Activated B cell treated with CpG ODN at 0.5 μM for 24 hours (primary cell): ENCODE results near the gene OR6Q1. TPM values are rescaled to one million over a fixed set of nuclear protein-coding genes. Genes with fewer than 3 reads are reported as not detected.

Experiments
- ATAC-seq: fragments of 200-7000 bp; cut with Tn5 transposase; one replicate; pipeline ENCODE4 v1.10.0; 2021; ENCODE audit warnings: low read depth, mild to moderate bottlenecking, moderate library complexity
- CTCF ChIA-PET: fragments of 350-600 bp; sonication (Branson Sonifier 250); formaldehyde crosslinking; loops from one replicate; lab custom pipeline; 2021; ENCODE audit warnings: antibody characterized with exemption; lab: Charles Lee
- POLR2A ChIA-PET: fragments of 350-600 bp; sonication (Branson Sonifier 250); formaldehyde crosslinking; loops from one replicate; lab custom pipeline; 2021; ENCODE audit warnings: antibody characterized with exemption; lab: Charles Lee
- DNase-seq: peaks from one replicate; pipeline ENCODE4 v3.0.0; 2022
- H3K27ac Mint-ChIP-seq: one replicate; pipeline ENCODE4 v1.8.0; 2020; ENCODE audit warnings: mixed read lengths
- H3K27me3 Mint-ChIP-seq: one replicate; pipeline ENCODE4 v1.8.0; 2021; ENCODE audit warnings: mixed read lengths
- H3K36me3 Mint-ChIP-seq: one replicate; pipeline ENCODE4 v1.8.0; 2021; ENCODE audit warnings: low read depth, mixed read lengths
- H3K4me1 Mint-ChIP-seq: one replicate; pipeline ENCODE4 v1.8.0; 2021; ENCODE audit warnings: mixed read lengths
- H3K4me3 Mint-ChIP-seq: one replicate; pipeline ENCODE4 v1.8.0; 2020; ENCODE audit warnings: mild to moderate bottlenecking, mixed read lengths
- H3K9me3 Mint-ChIP-seq: one replicate; pipeline ENCODE4 v1.8.0; 2020; ENCODE audit warnings: mixed read lengths
- CTCF ChIP-seq: fragments of 200-600 bp; IDR thresholded peaks from one replicate; pipeline ENCODE4 v1.8.0; 2022; ENCODE audit warnings: antibody characterized with exemption, mild to moderate bottlenecking
- intact Hi-C: fragments of 100-400 bp; cut with micrococcal nuclease; formaldehyde crosslinking; loops from one replicate; pipeline ENCODE4 v1.15.1; 2024
- total RNA-seq: library from RNA; stranded (reverse); gene quantifications from 2 replicates; pipeline ENCODE4 v1.2.3, GENCODE V29; 2022

Gene OR6Q1
- total RNA-seq, 1 donor from 2014 or later, result not detected

GRCh38 chr11:58055806-58056401 is 25.2 kb downstream of the OR6Q1 start:
- intact Hi-C loops, result no loop called here
- CTCF ChIA-PET, result no interaction called here
- TF ChIP-seq CTCF, result no peak
- ATAC-seq, result no peak
- DNase-seq, result no peak
- Mint-ChIP-seq H3K4me1 (no peaks in the 10 kb centered on the region), H3K36me3 (no peaks in the 10 kb centered on the region), H3K27ac (no peak overlapping the region), H3K9me3 (no peaks in the 10 kb centered on the region), H3K27me3 (peaks cover 9% of the 10 kb centered on the region), H3K4me3 (no peak overlapping the region)
- POLR2A ChIA-PET, result no interaction called here

GRCh38 chr11:58057481-58057880 is 26.7 kb downstream of the OR6Q1 start:
- H3K27ac Mint-ChIP-seq, result no peak overlapping the region
- intact Hi-C loops, result no loop called here
- H3K9me3 Mint-ChIP-seq, result no peaks in the 10 kb centered on the region
- no peak for DNase-seq
- no peak overlapping the region for H3K4me3 Mint-ChIP-seq
- peaks cover 9% of the 10 kb centered on the region for H3K27me3 Mint-ChIP-seq
- CTCF ChIA-PET, result no interaction called here
- no peak for ATAC-seq
- POLR2A ChIA-PET, result no interaction called here
- no peaks in the 10 kb centered on the region for H3K36me3 Mint-ChIP-seq
- TF ChIP-seq CTCF, result no peak
- H3K4me1 Mint-ChIP-seq, result no peaks in the 10 kb centered on the region

DNA sequence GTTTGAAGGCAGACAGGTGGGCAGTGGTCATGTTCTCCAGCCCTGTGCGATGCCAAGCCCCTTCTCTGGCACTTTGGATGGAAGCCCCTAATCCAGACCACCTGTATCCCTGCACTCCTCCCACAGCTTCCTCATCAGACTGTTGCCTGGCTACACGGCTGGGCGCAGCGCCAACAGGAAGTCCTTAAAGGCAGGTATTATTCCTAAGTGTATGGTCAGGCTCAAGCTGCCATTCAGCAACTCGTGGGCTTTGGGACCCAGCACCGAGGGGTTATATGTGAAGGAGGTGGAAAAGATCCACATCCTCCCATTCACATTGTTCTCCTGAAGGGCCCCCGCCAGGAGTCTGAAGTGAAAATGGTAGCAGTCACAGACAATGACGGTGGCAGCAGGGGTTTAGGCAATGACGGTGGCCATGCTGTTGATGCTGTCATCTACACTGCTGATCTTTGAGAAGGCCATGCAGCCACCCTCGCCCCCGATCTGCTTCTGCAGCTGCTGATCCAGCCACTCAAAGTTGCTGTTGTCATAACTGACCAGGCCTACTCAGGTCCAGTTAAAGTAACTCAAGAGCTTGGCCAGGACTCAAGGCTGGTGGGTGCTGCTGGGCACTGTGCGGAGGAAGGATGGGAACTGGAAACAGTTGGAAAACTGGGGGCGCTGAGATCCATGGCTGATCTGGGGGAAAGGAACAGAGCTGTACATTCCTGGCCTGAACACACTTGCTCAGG is 27.7 kb downstream of the OR6Q1 start:
- no peaks in the 10 kb centered on the region for H3K4me1 Mint-ChIP-seq
- ChIA-PET POLR2A (no interaction called here), CTCF (no interaction called here)
- no peak for ATAC-seq
- intact Hi-C loops, result no loop called here
- TF ChIP-seq CTCF, result no peak
- no peaks in the 10 kb centered on the region for H3K9me3 Mint-ChIP-seq
- DNase-seq, result no peak
- H3K4me3 Mint-ChIP-seq, result no peak overlapping the region
- H3K36me3 Mint-ChIP-seq, result no peaks in the 10 kb centered on the region
- H3K27me3 Mint-ChIP-seq, result peaks cover 9% of the 10 kb centered on the region
- H3K27ac Mint-ChIP-seq, result no peak overlapping the region

GRCh38 chr11:58059007-58059350 is 28.2 kb downstream of the OR6Q1 start:
- H3K36me3 Mint-ChIP-seq, result no peaks in the 10 kb centered on the region
- no peak for ATAC-seq
- H3K4me3 Mint-ChIP-seq, result no peak overlapping the region
- no peak for DNase-seq
- peaks cover 11% of the 10 kb centered on the region for H3K27me3 Mint-ChIP-seq
- CTCF ChIA-PET, result no interaction called here
- no peaks in the 10 kb centered on the region for H3K9me3 Mint-ChIP-seq
- POLR2A ChIA-PET, result no interaction called here
- intact Hi-C loops, result no loop called here
- no peaks in the 10 kb centered on the region for H3K4me1 Mint-ChIP-seq
- no peak for TF ChIP-seq CTCF
- no peak overlapping the region for H3K27ac Mint-ChIP-seq

DNA sequence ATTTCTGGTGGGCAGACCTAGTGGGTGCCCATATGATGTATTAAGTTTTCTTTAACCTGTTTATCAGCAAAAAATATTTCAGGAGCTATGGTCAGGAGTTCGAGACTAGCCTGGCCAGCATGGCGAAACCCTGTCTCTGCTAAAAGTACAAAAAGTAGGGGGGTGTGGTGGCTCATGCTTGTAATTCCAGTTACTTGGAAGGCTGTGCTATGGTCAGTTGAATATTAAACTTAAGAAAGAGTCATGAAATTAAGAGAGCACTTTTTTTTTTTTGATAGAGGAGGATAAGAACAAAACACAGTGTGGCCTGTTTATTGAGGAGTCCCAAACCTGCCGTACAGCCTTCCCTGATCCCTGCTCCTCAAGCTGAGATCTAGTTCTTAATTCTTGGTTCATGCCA is 29.8 kb downstream of the OR6Q1 start:
- Mint-ChIP-seq H3K27ac (no peak overlapping the region), H3K9me3 (no peaks in the 10 kb centered on the region), H3K4me1 (no peaks in the 10 kb centered on the region), H3K36me3 (no peaks in the 10 kb centered on the region), H3K27me3 (peaks cover 15% of the 10 kb centered on the region), H3K4me3 (no peak overlapping the region)
- CTCF ChIA-PET, result no interaction called here
- no peak for ATAC-seq
- POLR2A ChIA-PET, result interaction anchor here (0.6 kb wide), 1 partner anchor 711 kb away, joined by 4 read pairs; no protein-coding TSS in a partner anchor
- DNase-seq, result no peak
- TF ChIP-seq CTCF, result no peak
- intact Hi-C loops, result no loop called here
